ENCODE data around the gene LAMTOR2. TPM values are rescaled to one million over a fixed set of nuclear protein-coding genes. Genes with fewer than 3 reads are reported as not detected.

LAMTOR2 gene
- total and polyA plus RNA-seq, 2 of the 8 experiments (the other 6 are each of a cell fraction or from before 2014, with no cell fraction given): 54.7 to 122 TPM

- peak; percentile 32; the same call in 1 of the 2 replicates for TF ChIP-seq TBP (IDR thresholded peaks at IDR 0.05; ENCODE audit: low read depth, low read length)
- peak; percentile 87 for TF ChIP-seq ASH2L (IDR thresholded peaks at IDR 0.05; ENCODE audit: low read length)
- no peak for TF ChIP-seq SUZ12 (IDR thresholded peaks at IDR 0.05; ENCODE audit: low read length)
- TF ChIP-seq SIX5 (IDR thresholded peaks at IDR 0.05; ENCODE audit: low read depth, low read length): peak; percentile 98
- TF ChIP-seq POLR2A (IDR thresholded peaks at IDR 0.05; ENCODE audit: control extremely low read depth in 1 of 2, low read depth in 2 of 2, low read length in 2 of 2): peak; percentile 57 to 73
- no peak for TF ChIP-seq JUN (IDR thresholded peaks at IDR 0.05; ENCODE audit: low read depth, low read length)
- TF ChIP-seq, protein P1, sequence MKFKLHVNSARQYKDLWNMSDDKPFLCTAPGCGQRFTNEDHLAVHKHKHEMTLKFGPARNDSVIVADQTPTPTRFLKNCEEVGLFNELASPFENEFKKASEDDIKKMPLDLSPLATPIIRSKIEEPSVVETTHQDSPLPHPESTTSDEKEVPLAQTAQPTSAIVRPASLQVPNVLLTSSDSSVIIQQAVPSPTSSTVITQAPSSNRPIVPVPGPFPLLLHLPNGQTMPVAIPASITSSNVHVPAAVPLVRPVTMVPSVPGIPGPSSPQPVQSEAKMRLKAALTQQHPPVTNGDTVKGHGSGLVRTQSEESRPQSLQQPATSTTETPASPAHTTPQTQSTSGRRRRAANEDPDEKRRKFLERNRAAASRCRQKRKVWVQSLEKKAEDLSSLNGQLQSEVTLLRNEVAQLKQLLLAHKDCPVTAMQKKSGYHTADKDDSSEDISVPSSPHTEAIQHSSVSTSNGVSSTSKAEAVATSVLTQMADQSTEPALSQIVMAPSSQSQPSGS (IDR thresholded peaks at IDR 0.05; ENCODE audit: low read length): no peak
- no peak for TF ChIP-seq EZH2 (IDR thresholded peaks at IDR 0.05; ENCODE audit: low read depth, low read length, severe bottlenecking)
- TF ChIP-seq GTF2F1 (IDR thresholded peaks at IDR 0.05; ENCODE audit: borderline replicate concordance, low read depth, low read length): no peak
- no peak for TF ChIP-seq BCL11A (IDR thresholded peaks at IDR 0.05; ENCODE audit: low read depth in 2 of 2, low read length in 2 of 2)
- TF ChIP-seq GABPA (IDR thresholded peaks at IDR 0.05; ENCODE audit: borderline replicate concordance, insufficient read depth, low read length): no peak
- TF ChIP-seq NRF1 (IDR thresholded peaks at IDR 0.05; ENCODE audit: low read depth, low read length): no peak
- no peak for TF ChIP-seq CEBPB (IDR thresholded peaks at IDR 0.05; ENCODE audit: low read depth, low read length)
- TF ChIP-seq SP4 (IDR thresholded peaks at IDR 0.05; ENCODE audit: low read length): peak; percentile 76; the same call in 1 of the 2 replicates
- TF ChIP-seq KDM4A (IDR thresholded peaks at IDR 0.05; ENCODE audit: low read depth, low read length, severe bottlenecking): peak; percentile 97
- no peak for TF ChIP-seq POU5F1 (IDR thresholded peaks at IDR 0.05; ENCODE audit: low read depth, low read length)
- TF ChIP-seq YY1 (IDR thresholded peaks at IDR 0.05; ENCODE audit: low read depth, low read length): no peak
- peak; percentile 29; the same call in 1 of the 2 replicates for TF ChIP-seq EGR1 (IDR thresholded peaks at IDR 0.05; ENCODE audit: borderline replicate concordance, low read depth, low read length)
- peak; percentile 87 for TF ChIP-seq RBBP5 (IDR thresholded peaks at IDR 0.05; ENCODE audit: borderline replicate concordance, low read depth, low read length)
- TF ChIP-seq HDAC6 (IDR thresholded peaks at IDR 0.05; ENCODE audit: low read depth, low read length): no peak
- peak; percentile 47; the same call in 1 of the 2 replicates for TF ChIP-seq KDM5A (IDR thresholded peaks at IDR 0.05; ENCODE audit: low read length)
- TF ChIP-seq SIN3A (conservative IDR thresholded peaks at IDR 0.05 in 1 of 2, IDR thresholded peaks at IDR 0.05 in 1 of 2; ENCODE audit: low read depth in 1 of 2, low read length in 2 of 2): peak; percentile 25 to 92; a peak in 3 of 4 replicates
- TF ChIP-seq CREB1 (IDR thresholded peaks at IDR 0.05): no peak
- TF ChIP-seq JUND (IDR thresholded peaks at IDR 0.05; ENCODE audit: low read length): no peak
- no peak for TF ChIP-seq BACH1 (IDR thresholded peaks at IDR 0.05; ENCODE audit: low read length)
These were observed at the start of gene LAMTOR2 (continued) for GRCh38 chr1:156054500-156055280.
